Raji (cell line): ENCODE data around the gene MYH9.

Experiments
- POLR2A ChIP-seq: IDR thresholded peaks from 2 replicates; pipeline ENCODE4 v1.6.1; 2011; ENCODE audit warnings: low read depth, low read length, control low read depth; ENCODE audit not compliant: insufficient read depth

MYH9 gene

DNA sequence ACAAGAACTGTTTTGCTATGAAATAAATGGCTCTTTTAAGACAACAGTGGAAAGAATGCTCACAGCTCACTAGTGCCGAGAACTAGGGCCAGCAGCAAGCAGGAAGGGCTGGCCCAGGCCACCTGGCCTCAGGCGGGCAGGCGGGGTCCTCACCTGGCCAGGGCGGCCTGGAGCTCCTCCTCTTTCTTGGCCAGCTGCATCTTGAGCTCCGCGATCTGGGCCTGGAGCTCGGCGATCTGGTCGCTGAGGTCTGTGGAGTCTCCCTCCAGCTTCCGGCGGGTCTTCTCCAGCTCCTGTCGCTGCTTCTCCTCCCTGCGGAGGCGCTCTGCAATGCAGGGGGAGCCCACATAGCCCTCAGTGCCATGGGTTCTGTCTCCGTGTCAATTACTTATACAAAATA is 91.1 kb downstream of the MYH9 start:
- no peak for TF ChIP-seq POLR2A

DNA sequence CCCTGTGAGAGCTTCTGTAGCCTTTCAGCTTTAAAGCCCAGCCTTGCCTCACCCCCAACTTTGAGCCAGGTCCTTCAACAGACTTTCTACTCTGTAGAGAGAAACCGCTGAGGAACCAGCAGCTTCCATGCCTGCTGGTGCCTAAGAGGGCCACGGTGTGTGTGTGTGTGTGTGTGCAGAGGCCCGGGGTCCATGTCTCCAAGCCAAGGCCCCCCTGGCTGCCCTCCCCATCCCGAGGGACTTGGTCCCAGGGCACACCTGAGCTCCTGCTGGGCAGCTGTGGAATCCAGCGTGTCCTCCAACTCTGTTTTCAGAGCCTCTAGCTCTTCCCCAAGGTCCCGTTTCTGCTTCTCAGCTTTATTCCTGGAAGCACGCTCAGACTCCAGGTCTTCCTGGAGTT is 92.5 kb downstream of the MYH9 start:
- no peak for TF ChIP-seq POLR2A

DNA sequence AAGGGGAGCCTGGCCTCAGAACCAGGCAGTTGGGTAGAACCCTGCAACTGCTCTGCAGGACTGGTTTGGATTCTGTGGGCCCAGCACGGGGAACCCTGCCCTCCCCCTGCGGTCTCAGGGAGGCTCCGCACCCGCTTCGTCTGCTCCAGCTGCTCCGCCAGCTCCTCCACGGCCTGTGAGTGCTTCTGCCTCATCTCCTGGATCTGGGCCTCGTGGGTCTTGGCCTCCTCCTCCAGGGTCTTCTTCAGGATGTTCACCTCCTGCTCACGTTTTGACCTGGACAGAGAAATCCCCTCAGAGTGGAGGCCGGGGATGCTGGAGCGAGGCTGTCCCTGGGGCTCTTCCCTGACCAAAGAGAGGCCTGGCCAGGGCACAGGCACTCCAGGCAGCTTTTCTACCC is 93.0 kb downstream of the MYH9 start:
- TF ChIP-seq POLR2A: no peak

DNA sequence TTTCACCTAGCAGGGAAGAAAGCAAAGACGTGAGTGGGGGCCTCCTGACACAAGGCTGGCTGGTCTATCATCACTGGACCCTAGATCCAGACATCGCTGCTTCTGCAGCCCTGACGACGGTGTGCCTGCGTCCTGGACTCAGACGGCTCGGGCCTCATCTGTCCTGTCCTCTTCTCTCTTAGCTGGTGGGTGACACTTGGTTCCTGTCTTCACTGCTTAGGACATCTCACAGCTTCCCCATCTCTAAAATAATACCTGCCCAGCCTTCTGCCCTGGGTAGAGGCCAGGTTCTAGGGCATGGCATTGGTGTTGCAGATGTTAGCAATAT is 93.5 kb downstream of the MYH9 start:
- no peak for TF ChIP-seq POLR2A

DNA sequence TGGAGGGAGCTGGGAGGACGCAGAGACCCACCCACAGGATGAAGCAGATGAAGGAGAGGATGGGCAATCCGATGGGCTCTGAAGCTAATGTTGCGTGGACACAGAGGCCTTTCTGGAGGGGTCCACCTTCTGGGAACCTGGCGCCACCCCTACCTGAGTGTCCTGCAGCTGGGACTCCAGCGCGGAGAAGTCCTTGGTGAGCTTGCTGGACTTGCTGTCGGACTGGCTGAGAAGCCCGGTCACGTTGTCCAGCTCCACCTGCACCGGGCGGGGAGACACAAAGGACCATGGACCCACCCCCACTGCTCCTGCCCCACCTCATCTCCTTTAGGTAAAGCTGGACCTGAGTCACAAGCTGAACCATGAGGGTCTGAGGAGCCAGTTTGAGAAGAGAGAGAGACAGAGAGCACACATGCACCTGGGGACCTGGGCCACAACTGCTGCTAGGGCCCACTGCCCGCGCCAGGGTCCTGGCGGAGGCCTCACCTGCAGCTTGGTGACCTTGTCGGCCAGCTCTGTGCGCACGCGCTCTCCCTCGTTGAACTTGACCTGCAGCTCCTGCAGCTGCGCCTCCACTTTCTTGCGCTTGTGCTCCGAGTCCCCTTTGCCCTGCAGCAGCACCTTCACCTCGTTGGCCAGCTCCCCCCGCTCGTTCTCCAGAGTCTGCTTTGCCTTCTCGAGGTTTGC is 94.0 kb downstream of the MYH9 start:
- no peak for TF ChIP-seq POLR2A

DNA sequence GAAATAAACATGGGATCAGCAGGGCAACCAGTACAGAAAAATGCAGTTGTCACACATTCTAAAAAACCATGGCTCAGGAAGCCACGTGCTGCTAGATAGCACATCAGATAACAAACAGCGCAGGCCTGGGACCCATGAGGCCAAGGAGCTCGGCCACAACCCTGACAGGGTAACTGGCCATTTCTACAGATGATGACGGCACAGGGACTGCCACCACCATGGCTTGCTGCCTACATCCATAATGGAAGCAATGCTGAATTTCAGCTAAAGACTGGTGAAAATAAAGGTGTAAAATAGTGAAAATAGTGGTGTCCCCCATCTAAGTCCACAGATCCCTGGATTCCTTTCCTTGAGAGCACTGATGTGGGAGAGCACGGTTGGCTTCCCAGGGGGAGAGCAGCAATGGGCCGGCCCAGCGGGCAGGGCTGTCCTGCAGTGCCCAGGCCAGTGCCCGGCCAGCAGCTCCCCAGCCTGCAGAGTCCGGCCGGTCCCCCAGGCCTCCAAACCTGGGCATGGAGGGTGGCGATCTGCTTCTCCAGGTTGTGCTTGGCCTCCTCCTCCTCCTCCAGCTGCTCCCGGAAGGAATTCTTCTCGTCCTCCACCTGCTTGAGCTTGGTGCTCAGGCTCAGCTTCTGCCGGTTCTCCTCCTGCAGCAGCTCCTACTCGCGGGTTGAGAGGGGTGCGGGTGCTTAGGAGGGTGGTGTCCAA is 94.8 kb downstream of the MYH9 start:
- no peak for TF ChIP-seq POLR2A

DNA sequence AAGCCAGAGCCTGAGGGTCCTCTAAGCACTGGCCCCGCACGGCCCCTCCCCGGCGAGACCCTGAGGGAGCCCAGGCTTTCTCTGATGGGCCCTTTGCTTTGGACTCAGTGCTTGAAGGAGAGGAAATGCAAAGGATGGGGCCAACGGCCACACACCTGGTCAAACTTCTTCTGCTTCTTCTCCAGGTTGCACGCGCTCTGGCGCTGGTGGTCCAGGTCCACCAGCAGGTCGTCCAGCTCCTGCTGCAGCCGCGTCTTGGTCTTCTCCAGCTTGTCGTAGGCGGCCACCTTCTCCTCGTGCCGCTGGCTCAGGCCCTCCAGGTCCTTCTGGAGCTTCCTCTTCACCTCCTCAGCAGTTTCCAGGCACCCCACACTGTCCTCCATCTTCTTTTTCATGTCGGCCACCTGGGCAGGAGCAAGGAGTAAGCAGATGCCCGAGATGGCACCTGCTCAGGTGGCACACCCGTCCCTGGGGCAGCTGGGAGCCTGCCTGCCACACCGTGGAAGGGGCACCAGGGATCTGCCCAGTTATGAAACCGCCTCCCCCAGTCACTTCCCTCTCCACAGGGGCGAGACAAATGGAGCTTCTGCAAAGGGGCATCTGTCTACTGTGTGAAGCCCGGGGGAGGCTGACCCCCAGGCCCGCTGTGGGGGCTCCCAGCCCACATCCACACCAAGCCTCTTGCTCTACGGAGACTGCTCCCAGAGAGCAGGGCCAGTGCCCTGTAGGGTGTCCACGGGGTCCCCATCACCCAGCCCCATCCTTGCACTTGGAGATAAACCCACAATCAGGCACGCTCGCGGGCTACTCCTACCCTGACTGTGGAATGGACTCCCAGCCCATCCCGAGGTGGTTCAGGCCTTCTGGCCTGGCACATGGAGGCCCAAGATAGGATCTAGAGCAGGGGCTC is 95.7 kb downstream of the MYH9 start:
- no peak for TF ChIP-seq POLR2A

DNA sequence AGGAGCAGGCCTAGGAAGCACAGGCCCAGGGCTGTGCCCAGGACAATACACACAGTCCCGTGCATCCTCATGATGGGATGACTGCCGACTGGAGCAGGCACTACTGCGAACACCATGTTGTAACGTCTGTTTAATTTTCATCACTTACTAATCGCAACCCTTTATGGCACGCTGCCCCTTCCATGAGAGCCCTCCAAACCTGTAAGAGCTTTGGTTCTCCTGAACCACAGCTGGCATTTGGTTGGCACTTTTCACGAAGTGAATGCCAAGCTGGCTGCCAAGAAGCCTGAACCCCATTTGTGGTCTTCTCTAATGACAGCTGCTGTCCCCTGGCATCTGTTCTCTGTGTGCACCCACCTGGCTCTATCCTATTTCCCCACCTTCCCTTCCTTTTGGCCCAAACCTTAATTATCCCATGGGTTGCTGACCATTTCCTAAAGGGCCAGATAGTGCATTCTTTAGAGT is 98.3 kb downstream of the MYH9 start:
- TF ChIP-seq POLR2A: no peak

DNA sequence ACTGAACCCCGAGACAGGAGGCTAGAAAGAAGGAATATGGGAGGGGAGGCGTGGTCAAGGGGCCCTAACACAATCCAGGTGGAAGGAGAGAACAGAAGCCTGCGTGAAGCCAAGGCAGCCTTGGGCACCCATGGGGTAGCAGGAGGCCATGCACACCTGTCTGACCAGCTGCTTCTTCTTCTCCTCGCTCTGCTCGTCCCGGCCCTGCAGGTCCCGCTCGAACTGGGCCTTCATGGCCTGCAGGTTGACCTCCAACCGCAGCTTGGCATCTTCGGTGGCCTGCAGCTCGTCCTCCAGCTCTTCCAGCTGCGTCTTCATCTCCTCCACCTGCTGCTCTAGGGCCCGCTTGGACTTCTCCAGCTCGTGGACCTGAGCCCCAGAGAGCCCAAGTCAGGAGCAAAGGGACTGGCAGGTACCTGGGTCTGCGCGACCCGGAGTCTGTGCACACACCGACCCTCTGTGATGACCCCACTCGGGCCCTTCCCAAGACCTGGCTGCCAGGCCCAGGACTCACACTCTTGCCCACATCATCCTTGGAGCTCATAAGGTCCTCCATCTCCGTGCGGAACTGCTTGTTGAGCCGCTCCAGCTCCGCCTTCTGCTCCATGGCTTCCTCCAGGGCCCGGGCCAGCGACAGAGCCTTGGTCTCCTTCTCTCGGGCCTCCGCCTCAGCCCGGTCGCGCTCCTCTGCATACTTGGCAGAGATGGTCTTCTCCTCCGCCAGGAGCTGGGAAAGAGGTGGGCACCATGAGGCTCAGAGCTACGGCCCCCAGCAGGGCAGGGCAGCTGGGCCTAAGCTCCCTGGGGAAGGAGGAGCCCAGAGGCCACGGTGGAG is 99.0 kb downstream of the MYH9 start:
- TF ChIP-seq POLR2A: no peak

DNA sequence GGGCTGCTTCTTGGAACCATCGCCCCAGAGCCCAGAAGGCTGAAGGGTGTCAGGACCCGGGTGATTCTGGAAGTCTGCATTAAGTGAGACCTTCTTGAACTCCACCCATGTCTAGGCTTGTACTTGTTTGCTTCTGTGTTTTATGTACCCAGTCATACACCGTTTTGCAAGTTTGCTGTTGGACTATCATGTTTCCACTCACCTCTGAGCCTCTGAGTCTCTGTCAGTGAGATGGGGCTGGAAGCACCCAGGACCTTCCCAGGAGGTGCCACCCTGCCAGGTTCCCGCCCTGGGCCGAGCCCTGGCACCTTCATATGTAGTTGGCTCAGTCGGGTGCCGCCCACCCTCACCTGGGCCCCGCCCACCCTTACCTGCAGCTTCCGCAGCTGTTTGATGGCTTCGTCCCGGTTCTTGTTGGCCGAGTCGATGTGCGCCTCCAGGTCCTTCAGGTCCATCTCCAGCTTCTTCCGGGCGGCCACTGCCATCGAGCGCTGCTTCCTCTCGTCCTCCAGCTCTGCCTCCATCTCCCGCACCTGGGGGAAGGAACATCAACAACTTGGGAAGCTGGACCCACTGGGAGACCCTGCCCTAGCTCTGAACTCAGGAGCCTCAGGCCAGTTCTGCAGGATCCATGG is 99.8 kb downstream of the MYH9 start:
- no peak for TF ChIP-seq POLR2A

DNA sequence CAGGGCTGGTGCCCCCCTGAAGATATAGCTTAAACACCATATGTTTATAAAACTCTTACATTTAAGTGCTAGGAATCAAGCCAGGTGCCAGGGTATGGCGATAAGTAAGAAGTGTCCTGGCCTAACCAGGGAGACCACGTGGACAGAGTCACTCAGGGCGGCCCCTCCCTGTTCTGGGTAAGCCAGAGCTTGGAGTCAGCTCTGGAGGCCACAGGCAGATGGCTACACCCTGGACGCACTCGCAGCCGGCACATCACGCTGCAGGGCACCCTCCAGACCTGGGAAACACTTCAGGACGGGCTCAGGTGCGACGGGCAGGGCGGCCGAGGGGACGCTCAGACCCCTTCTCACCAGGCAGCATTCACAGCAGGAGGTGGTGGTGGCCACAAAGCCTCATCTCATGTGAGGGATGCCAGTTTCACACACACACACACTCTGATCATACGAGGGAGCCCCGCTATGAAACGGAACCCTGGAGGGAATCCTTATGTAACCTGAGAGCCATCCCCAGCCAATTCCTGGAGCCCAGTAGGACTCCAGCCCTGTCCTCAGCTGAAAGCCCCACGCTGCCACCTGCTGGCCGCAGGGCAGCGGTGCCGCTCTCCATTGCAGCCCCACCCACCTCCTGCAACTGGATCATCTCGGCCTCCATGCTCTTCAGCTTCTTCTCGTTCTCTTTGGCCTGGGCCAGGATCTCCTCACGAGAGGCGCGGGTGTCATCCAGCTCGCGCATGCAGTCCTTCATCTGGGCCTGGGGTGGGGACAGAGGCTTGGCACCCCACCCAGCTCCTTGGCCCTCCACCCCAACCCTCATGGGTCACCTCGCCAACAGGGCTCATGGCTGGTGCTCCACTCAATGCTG is 101.4 kb downstream of the MYH9 start:
- no peak for TF ChIP-seq POLR2A

DNA sequence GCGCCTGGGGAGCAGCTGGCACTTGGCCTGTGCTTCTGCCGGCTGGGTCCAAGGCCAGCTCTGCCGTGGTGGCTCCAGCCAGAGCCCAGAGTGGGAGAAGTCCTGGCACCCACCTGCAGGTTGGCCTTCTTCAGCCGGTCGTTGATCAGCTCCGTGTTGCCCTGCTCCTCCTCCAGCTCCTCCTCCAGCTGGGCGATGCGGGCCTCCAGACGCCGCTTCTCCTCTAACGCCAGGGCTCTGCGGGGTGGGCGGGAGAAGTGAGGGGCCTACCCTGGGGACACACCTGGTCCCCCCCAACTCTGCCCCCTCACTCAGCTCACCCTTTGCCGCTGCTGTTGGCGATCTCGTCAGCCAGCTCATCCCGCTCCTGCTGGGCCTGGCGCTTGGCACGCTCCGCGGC is 102.2 kb downstream of the MYH9 start:
- TF ChIP-seq POLR2A: no peak

DNA sequence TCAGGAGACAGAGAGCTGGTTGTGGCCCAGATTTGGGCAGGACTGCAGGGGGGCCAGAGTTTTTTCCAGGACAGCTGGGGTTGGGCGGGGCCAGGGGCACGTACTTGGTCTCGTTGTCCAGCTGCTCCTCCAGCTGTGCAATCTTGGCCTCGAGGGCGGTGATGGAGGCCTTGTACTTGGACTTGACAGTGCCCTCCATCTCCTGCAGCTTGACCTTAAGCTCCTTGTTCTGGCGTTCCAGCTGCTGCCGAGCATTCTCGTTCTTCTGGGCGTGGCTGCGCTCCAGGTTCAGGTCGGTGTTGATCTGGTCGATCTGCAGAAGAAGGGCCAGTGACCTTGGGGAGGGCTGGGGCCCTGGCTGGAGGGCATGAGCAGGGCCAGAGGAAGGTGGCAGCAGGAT is 102.8 kb downstream of the MYH9 start:
- TF ChIP-seq POLR2A: no peak

DNA sequence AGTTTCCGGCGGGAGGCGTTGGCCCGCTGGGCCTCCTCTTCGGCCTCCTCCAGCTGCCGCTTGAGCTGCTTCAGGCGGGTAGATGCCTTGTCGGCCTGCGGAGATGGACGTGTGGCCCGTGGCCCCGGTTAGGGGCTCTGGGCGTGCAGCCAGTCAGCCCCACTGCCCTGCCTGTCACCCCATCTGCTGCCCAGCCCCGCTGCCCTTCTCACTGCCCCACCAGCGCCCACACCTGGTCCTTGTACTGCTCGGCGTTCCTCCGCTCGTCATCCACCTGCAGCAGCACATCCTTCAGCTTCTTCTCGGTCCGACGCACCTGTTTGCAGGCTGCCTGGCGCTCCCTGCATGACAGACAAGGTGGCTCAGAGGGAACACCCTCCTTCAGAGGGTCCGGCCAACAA is 103.6 kb downstream of the MYH9 start:
- no peak for TF ChIP-seq POLR2A

DNA sequence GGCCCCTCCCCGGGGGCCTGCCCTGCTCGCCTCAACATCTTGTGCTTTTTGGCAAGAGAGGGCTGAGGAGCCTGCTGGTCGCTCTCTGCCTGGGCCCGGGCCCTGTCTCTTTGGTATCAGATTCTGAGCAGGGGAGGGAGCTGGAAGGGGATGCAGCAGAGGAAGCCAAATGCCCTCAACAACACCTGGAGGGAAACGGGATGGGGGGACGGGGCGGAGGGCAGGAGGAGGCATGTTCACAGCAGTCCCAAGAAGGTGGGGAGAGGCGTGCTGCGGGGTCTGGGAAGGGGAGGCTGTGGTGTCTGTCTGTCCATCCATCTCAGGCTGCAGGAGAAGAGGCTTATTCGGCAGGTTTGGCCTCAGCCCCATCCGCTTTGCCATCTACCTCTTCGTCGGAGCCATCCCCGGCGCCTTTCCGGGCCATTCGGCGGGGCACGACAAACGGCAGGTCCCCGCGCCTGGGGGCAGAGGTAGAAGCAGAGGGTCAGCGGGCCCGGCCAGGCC is 105.4 kb downstream of the MYH9 start:
- TF ChIP-seq POLR2A: no peak
